EL (cell line): ENCODE results near the gene KCNIP4.
A peak's percentile ranks its signal among the peaks of the same experiment; 100 is the strongest.

Source experiments
- DNase-seq: peaks from one replicate; pipeline ENCODE4 v3.0.0-alpha.2; 2016

Gene KCNIP4

DNA sequence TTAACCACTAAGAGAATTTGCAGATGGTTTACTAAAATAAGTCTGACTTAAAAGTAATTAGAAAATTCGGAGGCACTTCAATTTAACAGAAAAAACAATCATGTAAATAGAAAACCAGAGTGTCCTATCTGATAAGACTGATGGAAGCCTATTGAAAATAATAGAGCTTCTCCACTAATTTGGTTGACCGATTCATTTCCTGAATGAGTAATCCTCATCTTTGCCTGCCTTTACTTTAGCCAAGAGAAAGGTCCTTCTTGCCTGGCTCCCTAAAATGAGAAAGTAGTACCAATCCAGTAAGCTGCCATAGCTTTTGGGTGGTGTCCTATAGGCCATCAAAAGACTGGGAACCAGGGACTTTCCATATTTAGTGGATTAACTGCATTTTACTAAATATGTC lies 48.4 kb downstream of the KCNIP4 start:
- DNase-seq: no peak

DNA sequence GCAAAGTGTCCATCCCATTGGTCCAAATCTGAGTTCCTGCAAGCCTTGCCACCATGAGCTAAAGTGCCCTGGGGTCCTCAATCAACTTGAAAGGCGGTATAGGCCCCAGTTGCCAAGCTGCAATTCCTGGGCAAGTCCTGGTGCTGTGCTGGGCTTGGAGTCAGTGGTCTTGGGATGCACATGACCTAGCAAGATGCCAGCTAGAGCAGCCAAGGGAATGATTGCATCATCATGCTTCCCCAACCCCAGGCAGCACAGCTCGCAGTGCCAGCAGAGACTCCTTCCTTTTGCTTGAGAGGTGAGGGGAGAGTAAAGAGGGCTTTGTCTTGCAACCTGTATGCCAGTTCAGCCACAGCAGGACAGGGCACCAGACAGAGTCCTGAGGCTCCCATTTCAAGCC lies 50.5 kb downstream of the KCNIP4 start:
- no peak for DNase-seq

DNA sequence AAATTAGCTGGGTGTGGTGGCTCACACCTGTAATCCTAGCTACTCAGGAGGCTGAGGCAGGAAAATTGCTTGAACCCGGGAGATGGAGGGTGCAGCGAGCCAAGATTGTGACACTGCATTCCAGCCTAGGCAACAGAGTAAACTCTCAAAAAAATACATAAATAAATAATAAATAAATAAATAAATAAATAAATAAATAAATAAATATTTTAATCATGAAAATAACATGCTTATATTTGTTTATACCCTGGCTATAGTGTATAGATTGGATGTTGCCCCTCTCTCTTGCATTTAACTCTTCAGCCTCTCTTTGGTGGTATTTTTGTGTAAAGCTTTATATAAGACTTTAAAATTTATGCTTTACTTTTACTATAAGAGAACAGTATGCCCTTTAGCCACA lies 51.8 kb downstream of the KCNIP4 start:
- no peak for DNase-seq

DNA sequence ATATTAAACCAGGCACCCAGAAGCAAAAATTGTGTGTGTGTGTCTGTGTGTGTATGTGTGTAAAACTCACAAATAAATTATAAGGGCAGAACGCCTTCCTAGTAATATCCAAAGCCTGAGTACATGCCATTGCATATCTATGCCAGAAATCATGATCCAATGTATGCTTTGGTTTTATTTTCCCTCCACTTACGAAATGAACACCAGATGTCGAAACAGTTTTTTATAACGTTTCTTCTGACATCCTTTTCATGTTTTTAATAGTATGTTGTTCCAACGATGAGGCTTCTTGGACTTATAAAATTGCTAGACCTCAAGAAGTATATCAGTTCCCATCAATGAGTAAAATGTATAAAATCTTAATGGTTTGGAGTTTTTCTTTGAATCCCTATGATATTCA lies 55.4 kb downstream of the KCNIP4 start:
- no peak for DNase-seq

DNA sequence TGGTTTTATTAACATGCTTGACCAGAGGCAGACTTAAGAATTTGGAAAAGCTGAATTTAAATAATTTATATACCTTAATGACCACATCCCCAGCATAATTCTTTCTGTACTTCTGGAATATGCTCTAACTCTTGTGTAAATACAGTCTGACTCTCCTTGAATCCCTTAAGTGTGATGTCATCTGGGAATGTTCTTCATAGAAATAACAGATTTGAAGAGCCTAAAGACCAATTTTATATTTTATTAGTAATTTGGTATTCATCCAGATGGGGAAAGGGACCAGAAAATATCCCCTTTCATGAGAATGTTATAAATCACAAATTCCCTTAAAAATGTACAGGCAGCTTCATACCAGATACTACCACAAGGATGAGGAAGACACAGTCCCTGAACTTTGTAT lies 58.3 kb downstream of the KCNIP4 start:
- DNase-seq: no peak

DNA sequence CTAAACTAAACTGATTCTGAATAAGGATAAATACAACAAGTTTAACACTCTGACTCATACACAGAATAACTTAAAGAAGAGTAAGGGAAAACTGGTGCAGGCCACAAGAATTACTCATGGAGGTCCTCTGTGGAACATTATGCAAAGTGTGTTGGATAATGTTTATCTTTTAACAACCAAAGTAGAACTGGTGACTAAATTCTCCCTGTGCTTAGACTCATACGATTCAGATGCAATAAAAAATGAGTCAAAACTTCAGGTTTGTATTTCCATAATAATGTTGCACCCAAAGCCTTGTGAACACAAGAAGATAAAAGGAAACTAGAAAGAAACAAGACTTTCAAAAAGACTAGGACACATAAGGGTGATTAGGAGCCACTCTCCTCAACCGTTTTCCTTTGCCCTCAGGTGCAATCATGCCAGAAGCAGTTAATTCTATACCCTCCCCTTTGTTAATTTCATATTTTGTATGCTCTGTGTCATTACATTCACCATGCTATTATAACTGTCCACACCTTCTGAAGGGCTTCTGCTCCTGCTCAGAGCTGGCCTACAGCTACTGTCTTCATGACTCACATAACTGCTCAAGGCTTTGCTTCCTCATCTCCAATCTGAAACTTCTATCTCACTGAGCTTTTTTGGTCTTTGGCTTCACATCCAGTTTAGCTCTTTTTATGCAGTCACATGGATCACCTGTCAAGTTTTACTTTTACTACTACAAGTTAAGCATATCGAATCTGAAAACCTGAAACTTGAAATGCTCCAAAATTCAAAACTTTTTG lies 60.2 kb downstream of the KCNIP4 start:
- peak; percentile 91 for DNase-seq

DNA sequence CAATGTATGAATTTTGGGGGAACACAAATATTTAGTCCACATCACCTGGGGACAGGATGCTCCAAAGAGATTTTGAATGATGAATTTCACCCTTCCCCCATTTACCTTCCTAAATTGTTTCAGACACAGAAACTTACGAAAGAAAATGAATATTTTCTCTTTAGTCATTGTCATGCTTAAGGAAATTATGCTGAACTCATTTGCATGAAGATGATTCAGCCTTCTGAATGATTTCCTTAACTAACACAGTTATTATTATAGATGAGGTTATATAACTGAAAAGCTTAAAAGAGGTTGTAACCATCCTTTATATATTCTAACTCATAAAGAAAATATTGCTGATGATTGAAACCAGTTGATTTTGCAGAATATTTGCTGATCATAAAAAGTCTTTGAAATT lies 61.1 kb downstream of the KCNIP4 start:
- DNase-seq: no peak

DNA sequence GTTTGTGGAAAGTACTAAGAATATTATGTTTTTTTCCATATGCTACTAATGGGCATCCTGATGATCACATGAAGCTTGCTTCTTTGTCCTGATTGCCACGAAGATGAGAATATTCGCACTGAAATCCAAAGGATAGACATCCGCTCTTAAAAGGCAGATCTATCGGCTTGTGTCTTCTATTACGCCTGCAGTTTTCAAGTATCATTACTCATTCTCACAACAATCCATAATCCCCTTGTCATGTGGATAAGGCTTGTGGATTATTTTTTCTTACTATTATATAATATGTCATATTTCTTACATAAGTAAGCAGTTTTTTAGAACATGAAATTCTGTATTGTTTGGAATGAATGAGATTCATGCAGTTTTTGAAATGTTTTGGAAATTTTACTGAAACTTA lies 62.8 kb downstream of the KCNIP4 start:
- DNase-seq: no peak

DNA sequence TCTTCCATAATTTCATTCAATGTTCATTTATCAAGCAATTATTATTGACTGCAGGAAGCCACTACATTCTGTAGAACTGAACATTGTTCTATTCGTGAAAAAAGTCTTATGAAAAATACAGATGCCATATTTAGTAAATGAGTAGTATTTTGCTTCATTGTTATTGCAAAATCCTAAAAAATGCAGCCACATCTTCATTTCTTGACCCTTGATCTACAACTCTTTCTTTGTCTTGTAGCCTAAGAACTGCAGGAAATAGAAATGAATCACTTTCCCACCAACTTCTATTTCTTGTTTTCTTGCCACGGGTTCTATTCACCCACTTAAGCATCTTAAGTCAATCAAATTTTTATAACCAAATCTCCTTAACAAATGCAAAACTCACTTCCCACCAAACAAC lies 63.3 kb downstream of the KCNIP4 start:
- peak; percentile 73 for DNase-seq

DNA sequence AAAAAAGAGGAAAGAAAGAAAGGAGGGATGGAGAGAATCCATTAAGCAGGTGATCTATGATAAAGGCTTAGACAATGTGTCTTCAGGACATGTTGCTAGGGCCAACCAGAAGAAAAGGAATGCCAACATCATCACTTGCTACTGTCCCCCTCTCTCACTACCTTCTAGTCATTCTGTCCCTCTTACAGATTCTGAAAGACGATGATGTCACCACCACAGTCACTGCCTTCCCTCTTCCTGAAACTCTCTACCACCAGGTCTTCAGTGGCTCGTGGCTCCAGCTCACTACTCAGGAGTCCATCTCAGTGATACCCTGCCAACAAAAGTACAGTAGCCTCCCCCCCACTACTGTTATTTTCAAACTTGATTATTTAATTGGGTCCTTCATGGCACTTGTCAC lies 64.0 kb downstream of the KCNIP4 start:
- no peak for DNase-seq

DNA sequence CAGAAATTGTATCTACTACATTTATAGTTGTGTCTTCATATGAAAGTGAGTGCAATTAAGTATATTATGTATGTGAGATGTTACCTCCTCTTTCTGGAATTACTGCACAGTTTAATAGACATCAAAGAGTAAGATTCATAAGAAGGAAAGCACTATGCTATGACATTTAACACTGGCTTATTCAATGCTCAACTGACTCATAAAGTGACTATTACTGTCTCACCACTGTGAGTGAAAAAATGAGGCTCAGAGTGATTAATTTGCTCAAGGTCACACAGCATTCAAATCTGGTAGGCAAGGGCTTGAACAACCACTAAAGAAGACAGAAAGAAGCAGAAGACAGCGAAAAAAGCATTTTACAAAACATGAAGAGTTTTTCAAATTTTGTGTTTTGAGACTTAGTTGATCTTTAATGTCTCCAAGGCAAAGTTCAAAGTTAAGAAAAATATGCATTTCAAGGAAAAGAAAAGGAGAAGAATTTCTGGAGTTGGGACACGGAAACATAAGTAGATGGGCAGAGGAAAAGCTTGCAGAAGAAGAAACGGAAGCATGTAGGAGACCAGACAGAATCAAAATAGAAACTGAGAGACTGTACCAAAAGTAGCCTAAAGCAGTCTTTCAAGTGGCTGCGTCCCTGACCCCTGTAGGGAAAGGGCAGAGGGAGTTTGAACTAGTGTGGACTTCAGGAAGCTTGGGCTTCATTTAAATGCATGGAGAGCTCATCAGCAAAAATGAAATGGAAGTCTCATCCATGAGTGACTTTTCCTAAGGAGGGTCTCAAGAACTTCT lies 66.3 kb downstream of the KCNIP4 start:
- DNase-seq: peak; percentile 22

DNA sequence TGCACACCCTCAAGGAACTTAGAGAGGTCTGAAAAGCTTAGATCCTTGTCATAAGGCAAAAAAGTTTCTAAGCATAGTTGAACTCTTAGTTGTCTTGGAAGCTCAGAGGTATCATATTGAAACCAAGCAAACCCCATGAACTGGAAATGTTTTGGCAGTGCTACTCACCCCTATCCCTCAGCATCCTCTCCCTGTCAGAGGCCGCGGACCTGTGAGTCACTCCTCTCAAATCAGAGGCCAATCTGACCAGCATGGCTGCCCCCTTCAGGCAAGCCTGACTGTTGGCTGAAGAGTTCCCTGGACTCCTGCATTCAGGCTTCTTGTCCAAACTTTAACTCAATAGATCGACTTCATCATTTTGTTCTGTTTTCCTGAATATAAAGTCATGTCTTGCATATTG lies 69.4 kb downstream of the KCNIP4 start:
- peak; percentile 71 for DNase-seq

DNA sequence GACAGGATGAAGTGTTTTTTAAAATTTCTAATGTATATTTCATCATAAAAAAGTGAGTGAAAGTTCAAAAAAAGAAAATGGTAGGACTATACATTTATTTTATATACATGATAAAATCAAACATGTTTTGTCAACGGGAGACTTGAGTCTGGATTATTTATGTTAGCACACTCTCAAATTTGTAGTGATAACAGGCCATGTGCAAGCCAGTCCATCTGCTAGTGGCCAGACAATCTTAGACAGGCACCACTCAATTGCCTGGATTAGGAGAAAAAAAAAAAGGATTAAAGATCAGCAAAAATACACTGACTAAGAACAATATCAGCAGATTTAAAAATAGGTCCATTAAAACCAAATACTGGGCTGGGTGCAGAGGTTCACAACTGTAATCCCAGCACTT lies 71.9 kb downstream of the KCNIP4 start:
- DNase-seq: no peak

DNA sequence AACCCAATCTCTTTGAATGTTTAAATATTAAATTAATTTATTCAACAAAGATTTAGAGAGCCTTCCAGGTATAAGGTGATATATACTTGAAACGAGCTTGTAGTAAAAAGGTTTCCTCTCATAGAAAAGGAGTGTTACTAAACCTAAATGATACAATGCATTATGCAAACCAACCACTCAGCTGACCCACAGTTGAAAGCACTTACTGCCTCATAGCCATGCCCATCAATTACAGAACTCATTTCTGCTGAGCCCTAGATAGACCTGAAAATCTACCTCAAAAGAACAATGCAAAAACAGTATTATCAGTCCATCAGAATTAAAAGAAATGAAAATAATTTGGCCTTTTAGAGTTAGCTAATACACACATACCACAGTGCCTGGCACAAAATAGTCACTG lies 75.4 kb downstream of the KCNIP4 start:
- no peak for DNase-seq

DNA sequence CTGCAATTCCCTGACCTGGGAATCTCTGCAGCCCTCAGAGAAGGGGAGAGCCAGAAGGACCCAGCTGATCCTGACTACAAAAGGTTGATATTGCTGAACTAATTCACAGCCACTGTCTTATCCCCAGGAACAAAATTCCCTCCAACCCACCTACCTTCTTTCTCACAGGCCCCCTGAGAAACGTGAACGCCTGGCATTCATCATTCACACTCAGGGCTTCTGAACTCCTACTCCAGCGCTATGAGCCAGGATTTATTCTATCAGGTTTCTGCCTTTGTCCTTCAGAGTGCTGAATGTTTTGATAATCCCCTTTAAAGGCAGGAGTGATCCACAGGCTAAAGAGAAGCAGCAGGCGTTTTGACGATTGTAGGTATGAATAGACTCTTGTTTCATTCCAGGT lies 76.5 kb downstream of the KCNIP4 start:
- DNase-seq: no peak

DNA sequence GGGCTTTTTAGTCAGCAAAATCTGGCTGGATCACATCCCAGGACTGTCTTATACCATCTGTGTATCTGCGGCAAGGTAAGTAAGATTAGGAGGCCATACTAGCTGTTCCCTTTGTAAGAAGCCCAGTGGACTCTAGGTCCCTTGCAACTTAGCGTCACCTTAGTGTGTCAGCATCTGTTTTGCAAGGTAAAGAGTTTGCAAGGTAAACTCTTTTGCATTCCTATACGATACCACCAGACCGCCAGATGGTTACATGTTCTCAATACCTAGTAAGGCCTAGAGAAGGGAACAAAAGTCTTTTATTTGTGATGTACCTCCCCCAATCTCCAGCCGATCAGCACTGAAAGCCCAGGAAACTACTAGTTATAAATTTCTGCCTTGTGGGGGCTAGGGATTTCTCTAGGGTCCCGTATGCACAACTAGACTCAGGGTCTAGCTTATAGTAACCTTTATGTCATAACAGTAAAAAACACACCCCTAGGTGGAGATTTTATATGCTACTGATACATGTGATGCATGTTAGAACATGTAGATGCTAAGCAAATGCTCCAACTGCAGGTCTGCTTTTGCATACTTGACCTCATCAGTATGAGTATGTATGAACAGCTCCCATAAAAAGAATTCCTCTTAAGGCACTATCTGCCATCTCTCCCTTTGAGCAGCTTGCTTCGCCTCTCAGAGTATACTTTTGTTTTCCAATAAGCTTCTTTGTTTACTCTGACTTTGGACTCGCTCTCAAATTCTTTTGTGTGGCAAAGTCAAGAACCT lies 78.4 kb downstream of the KCNIP4 start:
- DNase-seq: no peak

DNA sequence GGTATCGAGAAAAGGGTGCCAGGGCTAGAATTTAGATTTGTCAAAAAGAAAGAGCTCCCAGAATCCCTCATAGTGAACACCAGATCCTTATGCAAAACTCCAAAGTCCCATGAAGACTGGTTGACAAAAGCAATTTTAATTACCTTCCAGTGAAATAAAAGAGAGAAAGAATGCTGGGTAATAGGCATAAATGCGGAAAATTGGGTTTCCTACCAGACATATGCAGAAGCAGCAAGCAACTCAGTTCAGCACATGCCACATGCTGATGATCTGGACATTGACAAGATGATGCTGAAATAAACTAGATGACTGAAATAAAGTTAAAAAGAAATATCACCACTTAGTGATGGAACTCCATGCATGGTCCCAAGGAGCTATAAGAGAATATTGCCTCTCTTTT lies 83.9 kb downstream of the KCNIP4 start:
- no peak for DNase-seq

DNA sequence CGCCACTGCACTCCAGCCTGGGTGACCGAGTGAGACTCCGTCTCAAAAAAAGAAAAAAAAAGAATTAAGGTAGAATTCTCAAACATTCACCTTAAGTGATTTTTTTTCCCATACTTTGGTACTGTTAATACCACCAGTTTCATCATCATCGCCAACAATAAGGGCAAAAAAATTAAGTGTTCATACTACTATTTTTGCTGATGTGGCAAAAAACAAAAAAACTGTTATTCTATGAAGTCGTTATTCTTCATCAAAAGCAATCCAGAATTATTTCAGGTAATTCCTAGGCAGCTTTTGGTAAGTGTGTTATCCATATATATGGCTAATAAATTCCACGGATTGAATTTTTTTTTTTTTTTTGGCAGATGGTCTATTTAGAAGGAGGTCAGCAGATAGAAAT lies 85.7 kb downstream of the KCNIP4 start:
- no peak for DNase-seq

DNA sequence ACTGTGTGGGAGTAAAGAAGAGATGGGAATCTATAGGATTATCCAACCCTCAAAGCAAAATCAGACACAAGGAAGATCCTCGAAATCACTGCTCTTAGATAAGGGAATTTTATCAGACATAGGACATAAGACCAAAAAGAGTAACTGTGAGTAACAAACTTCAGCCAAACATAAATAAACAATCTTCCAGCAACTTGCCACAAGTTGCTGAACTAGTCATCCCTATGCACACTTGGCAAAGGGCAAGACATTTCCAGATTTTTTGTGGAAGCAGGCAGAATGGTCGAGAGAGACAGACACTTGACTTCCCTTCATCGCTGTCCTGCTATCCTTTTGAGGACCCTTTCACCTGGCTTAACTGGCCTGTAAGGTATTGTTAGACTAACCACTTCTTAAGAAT lies 89.6 kb downstream of the KCNIP4 start:
- DNase-seq: peak; percentile 55

DNA sequence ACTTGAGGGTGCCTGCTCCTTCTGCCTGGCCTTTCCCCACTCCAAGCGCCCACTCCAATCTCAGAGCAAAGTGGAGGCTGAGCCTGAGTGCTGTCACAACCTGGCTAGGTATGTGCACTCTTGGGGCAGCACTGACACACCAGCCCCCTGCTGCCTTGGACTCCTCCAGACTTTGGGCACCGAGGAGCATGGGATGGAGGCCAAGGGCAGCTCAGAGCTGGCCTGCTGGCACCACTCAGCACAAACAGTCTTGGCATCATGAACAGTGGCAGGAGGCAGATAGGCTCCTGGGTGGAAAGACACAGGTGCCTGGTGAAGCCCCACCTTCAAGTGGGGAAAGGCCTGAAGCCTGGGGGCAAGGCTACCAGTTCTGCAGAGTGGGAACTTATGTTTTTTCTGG lies 91.8 kb downstream of the KCNIP4 start:
- DNase-seq: no peak

DNA sequence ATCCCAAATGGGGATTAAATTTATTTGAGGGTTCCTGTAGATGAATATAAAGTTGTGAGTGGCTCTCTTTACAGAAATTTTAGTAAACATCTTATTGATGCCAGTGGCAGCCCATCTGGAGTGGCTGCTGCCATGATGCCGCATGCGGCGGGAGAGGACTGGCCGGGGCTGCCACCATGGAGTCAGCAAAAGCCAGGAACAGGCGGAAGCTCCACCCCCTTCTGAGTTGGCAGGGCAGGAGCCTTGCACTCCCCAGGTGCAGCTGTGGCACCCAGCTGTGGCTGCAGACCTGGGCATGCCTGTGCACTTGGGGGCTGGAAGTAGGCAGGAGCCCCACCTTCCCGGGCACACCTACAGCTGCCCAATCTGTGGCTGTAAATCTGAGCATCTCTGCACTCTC lies 92.3 kb downstream of the KCNIP4 start:
- no peak for DNase-seq

DNA sequence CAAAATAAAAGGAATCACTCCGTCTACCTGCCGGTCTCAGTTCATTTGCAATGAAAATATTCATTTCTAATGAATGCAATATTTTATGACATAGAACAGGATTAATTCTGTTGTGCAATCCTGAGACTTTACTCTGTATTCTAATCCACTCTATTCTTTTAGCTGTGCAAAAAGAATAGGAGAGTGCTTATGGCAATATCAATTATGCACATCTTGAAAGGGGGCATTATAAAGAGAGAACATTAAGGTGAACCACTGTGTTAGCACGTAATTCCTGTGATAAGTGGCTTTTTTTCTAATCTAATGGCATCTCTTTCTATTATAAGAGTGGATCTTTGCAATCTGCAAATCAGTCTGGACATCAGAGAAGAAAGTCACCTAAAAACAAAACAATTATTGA lies 99.5 kb downstream of the KCNIP4 start:
- DNase-seq: no peak

DNA sequence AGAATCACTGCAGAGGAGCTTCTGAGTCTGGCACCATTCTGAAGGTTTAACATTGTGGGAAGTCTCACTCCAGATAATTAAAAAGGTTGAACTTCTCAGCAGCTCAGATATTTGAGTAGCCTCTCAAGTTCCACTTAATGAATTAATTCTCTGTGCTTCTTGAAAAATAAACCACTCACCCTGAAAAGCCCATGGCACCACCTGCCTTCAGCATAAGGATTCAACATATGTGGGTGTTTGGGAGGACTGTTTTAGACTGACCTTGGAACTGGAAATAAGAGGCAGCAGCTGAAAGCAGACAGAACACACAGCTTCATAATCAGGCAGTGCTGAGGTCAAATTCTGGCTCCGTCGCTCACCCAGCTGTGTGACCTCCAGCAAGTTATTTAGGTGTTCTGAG lies 100.6 kb downstream of the KCNIP4 start:
- no peak for DNase-seq

DNA sequence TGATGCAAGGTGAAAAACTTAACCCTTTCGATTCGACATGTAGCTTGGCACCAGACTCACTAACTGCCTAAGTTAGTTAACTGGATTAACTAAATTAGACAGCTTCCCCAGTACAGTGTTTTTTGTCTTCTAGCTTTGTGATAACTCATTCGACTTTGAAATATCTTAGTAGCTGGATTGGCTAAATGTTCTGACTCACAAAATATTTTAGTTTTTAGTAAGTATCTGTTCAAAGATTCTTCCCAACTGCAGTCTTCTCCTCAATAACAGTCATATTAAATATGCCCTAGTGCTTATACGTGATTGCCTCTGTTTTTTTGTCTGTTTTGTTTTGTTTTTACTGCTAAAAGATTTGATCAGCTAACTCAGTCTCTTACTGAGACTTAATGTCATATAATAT lies 102.9 kb downstream of the KCNIP4 start:
- DNase-seq: peak; percentile 42
